Keratinocyte (primary cell): Measurements from ENCODE around the gene RASSF7. TPM values are rescaled to one million over a fixed set of nuclear protein-coding genes. Genes with fewer than 3 reads are reported as not detected.

Source experiments
- DNase-seq: peaks from one replicate; pipeline ENCODE4 v3.0.0-alpha.2; 2011; ENCODE audit warnings: low read depth, missing footprints, low spot score
- FAIRE-seq: peaks from 2 replicates; lab custom pipeline; 2011; peaks lifted over from hg19 to GRCh38; lab: Jason Lieb, UNC
- H2AFZ ChIP-seq: 2 replicates; pipeline ENCODE4 v1.6.0; 2012; ENCODE audit warnings: low read length, control low read depth, inconsistent platforms; ENCODE audit not compliant: control insufficient read depth
- H3K27ac ChIP-seq: 2 replicates; pipeline ENCODE4 v1.5.1; 2011; ENCODE audit warnings: low read length; ENCODE audit not compliant: control insufficient read depth, insufficient read depth
- H3K27me3 ChIP-seq: 3 replicates; pipeline ENCODE4 v1.6.0; 2011; ENCODE audit warnings: low read length; ENCODE audit not compliant: control insufficient read depth, insufficient read depth; ENCODE audit errors: extremely low read depth
- H3K36me3 ChIP-seq, 2 experiments: 2 replicates in 1 of 2; 3 replicates in 1 of 2; pipeline ENCODE4 v1.5.1; 2011; ENCODE audit warnings: low read length in 2 of 2, mild to moderate bottlenecking in 1 of 2; ENCODE audit not compliant: control insufficient read depth in 2 of 2, insufficient read depth in 2 of 2; ENCODE audit errors: extremely low read depth in 1 of 2
- H3K4me1 ChIP-seq: 3 replicates; pipeline ENCODE4 v1.5.1; 2011; ENCODE audit warnings: low read length; ENCODE audit not compliant: control insufficient read depth, insufficient read depth; ENCODE audit errors: extremely low read depth
- H3K4me2 ChIP-seq: 3 replicates; pipeline ENCODE4 v1.6.0; 2011; ENCODE audit warnings: low read depth, low read length; ENCODE audit not compliant: control insufficient read depth, insufficient read depth; ENCODE audit errors: extremely low read depth
- H3K4me3 ChIP-seq, 3 experiments: fragments of 200-600 bp in 1 of 3; sonication (generic) in 1 of 3; 2 replicates in 2 of 3; 3 replicates in 1 of 3; pipeline ENCODE4 v1.5.1; 2011 to 2016; ENCODE audit warnings: low read length in 3 of 3, mild to moderate bottlenecking in 3 of 3, control low read depth in 2 of 3, inconsistent platforms in 1 of 3, low read depth in 1 of 3, mixed read lengths in 1 of 3, mixed run types in 1 of 3, moderate library complexity in 1 of 3; ENCODE audit not compliant: control insufficient read depth in 2 of 3, insufficient read depth in 2 of 3; ENCODE audit errors: extremely low read depth in 1 of 3
- H3K79me2 ChIP-seq: 2 replicates; pipeline ENCODE4 v1.6.0; 2012; ENCODE audit warnings: low read length; ENCODE audit not compliant: control insufficient read depth, insufficient read depth
- H3K9ac ChIP-seq: 3 replicates; pipeline ENCODE4 v1.6.0; 2011; ENCODE audit warnings: low read length; ENCODE audit not compliant: control insufficient read depth, insufficient read depth; ENCODE audit errors: extremely low read depth
- H3K9me1 ChIP-seq: 3 replicates; pipeline ENCODE4 v1.6.0; 2011; ENCODE audit warnings: low read length; ENCODE audit not compliant: control insufficient read depth, insufficient read depth; ENCODE audit errors: extremely low read depth
- H3K9me3 ChIP-seq: 2 replicates; pipeline ENCODE4 v1.5.1; 2012; ENCODE audit warnings: low read depth, low read length; ENCODE audit not compliant: control insufficient read depth
- H4K20me1 ChIP-seq: 3 replicates; pipeline ENCODE4 v1.6.0; 2011; ENCODE audit warnings: low read length; ENCODE audit not compliant: control insufficient read depth, insufficient read depth; ENCODE audit errors: extremely low read depth
- EZH2 ChIP-seq: IDR thresholded peaks from one replicate; pipeline ENCODE4 v1.6.1; 2012; ENCODE audit warnings: inconsistent platforms, mild to moderate bottlenecking, low read length, moderate library complexity
- dilution Hi-C: fragments of 300-500 bp; cut with MboI; formaldehyde crosslinking; loops from one replicate; pipeline ENCODE4 v1.7.0; 2020; ENCODE audit warnings: low sequenced_read_pairs; ENCODE audit not compliant: extremely low pct_ligation_motif_present
- polyA plus RNA-seq, 5 experiments: library from polyadenylated mRNA; depleted of rRNA in 3 of 5; stranded (reverse) in 3 of 5; stranded (forward) in 1 of 5; unstranded in 1 of 5; fragments of >200 nt; gene quantifications; 1 replicate in 1 of 5; 2 replicates in 3 of 5; 3 replicates in 1 of 5; pipeline versions ENCODE4 v1.2.1 to v1.2.3, GENCODE V29; 2011 to 2012; ENCODE audit warnings: missing spikeins in 2 of 5, low read depth in 1 of 5, low replicate concordance in 1 of 5
- TF ChIP-seq, protein P1 (sequence below), 3 experiments: IDR thresholded peaks in 1 of 3; conservative IDR thresholded peaks in 1 of 3; optimal IDR thresholded peaks in 1 of 3; 2 replicates in 2 of 3; 3 replicates in 1 of 3; pipeline versions ENCODE3 to v1.5.1; 2011; ENCODE audit warnings: low read length in 3 of 3, mild to moderate bottlenecking in 3 of 3, moderate library complexity in 2 of 3, control low read depth in 1 of 3, inconsistent platforms in 1 of 3; ENCODE audit not compliant: insufficient read depth in 2 of 3; ENCODE audit errors: extremely low read depth in 1 of 3

RASSF7 gene
- polyA plus RNA-seq, 1 donor (not counting 4 experiments of a cell fraction or from before 2014, with no cell fraction given), result 24.3 TPM

DNA sequence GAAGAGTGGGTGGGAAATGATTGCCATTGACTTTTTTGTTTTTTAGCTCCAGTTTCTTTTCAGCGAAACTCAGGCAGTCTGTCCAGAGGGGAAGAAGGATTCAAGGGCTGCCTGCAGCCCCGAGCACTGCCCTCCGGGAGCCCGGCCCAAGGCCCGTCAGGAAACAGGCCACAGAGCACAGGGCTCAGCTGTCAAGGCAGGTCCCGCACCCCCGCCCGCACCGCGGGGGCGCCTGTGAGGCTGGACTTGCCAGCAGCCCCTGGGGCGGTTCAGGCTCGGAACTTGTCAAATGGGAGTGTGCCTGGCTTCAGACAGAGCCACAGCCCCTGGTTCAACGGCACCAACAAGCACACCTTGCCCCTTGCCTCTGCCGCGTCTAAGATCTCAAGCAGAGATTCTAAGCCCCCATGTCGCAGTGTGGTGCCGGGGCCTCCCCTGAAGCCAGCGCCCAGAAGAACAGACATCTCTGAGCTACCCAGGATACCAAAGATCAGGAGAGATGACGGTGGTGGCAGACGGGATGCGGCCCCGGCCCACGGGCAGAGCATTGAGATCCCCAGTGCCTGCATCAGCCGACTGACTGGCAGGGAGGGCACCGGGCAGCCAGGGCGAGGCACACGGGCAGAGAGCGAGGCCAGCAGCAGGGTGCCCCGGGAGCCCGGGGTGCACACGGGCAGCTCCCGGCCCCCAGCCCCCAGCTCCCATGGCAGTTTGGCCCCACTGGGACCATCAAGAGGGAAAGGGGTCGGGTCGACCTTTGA is 46.4 kb downstream of the RASSF7 start:
- Histone ChIP-seq H3K9me3 (no peaks in the 10 kb centered on the region), H3K4me3 (no peak overlapping the region), H3K9ac (no peak overlapping the region), H4K20me1 (peaks cover 4% of the 10 kb centered on the region), H2AFZ (no peak overlapping the region), H3K36me3 (peaks cover 55 to 72% of the 10 kb centered on the region in 2 experiments), H3K4me1 (peaks cover 13% of the 10 kb centered on the region), H3K79me2 (no peaks in the 10 kb centered on the region), H3K4me2 (no peak overlapping the region), H3K27me3 (no peaks in the 10 kb centered on the region), H3K27ac (no peak overlapping the region), H3K9me1 (no peaks in the 10 kb centered on the region)
- FAIRE-seq (no peak), DNase-seq (no peak)
- TF ChIP-seq, protein P1, sequence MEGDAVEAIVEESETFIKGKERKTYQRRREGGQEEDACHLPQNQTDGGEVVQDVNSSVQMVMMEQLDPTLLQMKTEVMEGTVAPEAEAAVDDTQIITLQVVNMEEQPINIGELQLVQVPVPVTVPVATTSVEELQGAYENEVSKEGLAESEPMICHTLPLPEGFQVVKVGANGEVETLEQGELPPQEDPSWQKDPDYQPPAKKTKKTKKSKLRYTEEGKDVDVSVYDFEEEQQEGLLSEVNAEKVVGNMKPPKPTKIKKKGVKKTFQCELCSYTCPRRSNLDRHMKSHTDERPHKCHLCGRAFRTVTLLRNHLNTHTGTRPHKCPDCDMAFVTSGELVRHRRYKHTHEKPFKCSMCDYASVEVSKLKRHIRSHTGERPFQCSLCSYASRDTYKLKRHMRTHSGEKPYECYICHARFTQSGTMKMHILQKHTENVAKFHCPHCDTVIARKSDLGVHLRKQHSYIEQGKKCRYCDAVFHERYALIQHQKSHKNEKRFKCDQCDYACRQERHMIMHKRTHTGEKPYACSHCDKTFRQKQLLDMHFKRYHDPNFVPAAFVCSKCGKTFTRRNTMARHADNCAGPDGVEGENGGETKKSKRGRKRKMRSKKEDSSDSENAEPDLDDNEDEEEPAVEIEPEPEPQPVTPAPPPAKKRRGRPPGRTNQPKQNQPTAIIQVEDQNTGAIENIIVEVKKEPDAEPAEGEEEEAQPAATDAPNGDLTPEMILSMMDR (optimal IDR thresholded peaks at IDR 0.05 in 1 of 3, IDR thresholded peaks at IDR 0.05 in 1 of 3, conservative IDR thresholded peaks at IDR 0.05 in 1 of 3; ENCODE audit: extremely low read depth in 1 of 3, insufficient read depth in 2 of 3, low read length in 3 of 3), result no peak
- TF ChIP-seq EZH2, result no peak
- dilution Hi-C loops, result no loop called here

GRCh38 chr11:607971-608659 is 47.3 kb downstream of the RASSF7 start:
- Histone ChIP-seq H3K9me3 (no peaks in the 10 kb centered on the region), H3K4me2 (no peak overlapping the region), H3K4me1 (peaks cover 21% of the 10 kb centered on the region), H4K20me1 (peaks cover 13% of the 10 kb centered on the region), H3K9ac (no peak overlapping the region), H2AFZ (no peak overlapping the region), H3K36me3 (peaks cover 59 to 73% of the 10 kb centered on the region in 2 experiments), H3K27ac (no peak overlapping the region), H3K9me1 (no peaks in the 10 kb centered on the region), H3K79me2 (no peaks in the 10 kb centered on the region), H3K4me3 (no peak overlapping the region), H3K27me3 (no peaks in the 10 kb centered on the region)
- FAIRE-seq (no peak), DNase-seq (no peak)
- dilution Hi-C loops, result no loop called here
- TF ChIP-seq, protein P1 (optimal IDR thresholded peaks at IDR 0.05 in 1 of 3, IDR thresholded peaks at IDR 0.05 in 1 of 3, conservative IDR thresholded peaks at IDR 0.05 in 1 of 3; ENCODE audit: extremely low read depth in 1 of 3, insufficient read depth in 2 of 3, low read length in 3 of 3), result no peak
- no peak for TF ChIP-seq EZH2
